B cell (primary cell): ENCODE measurements around the gene UBR1. TPM values are rescaled to one million over a fixed set of nuclear protein-coding genes. Genes with fewer than 3 reads are reported as not detected.
"Not testable (repeated sequence)": the region's sequence is repeated elsewhere in the genome, so short reads cannot be mapped to it uniquely, and the experiment has no call there.

Experiments
- ATAC-seq: fragments of 200-7000 bp; cut with Tn5 transposase; one replicate; pipeline ENCODE4 v1.10.0; 2021; ENCODE audit warnings: low read depth, mild to moderate bottlenecking, moderate number of reproducible peaks, moderate library complexity
- CTCF ChIA-PET: fragments of 350-600 bp; sonication (Branson Sonifier 250); formaldehyde crosslinking; loops from one replicate; lab custom pipeline; 2021; ENCODE audit warnings: antibody characterized with exemption, inconsistent platforms; lab: Charles Lee
- POLR2A ChIA-PET: fragments of 350-600 bp; sonication (Branson Sonifier 250); formaldehyde crosslinking; loops from one replicate; lab custom pipeline; 2021; ENCODE audit warnings: antibody characterized with exemption; lab: Charles Lee
- DNase-seq: peaks from one replicate; pipeline ENCODE4 v3.0.0; 2013
- H2AFZ ChIP-seq: 2 replicates; pipeline ENCODE4 v1.6.1; 2012; ENCODE audit warnings: mild to moderate bottlenecking, low read depth, low read length; ENCODE audit not compliant: insufficient read depth, poor library complexity, severe bottlenecking
- H3K27ac ChIP-seq, 2 donors: 1 replicate in 1 of 2; 2 replicates in 1 of 2; pipeline ENCODE4 v1.5.1; 2012 to 2013; ENCODE audit warnings: low read length in 2 of 2, mild to moderate bottlenecking in 2 of 2, moderate library complexity in 1 of 2
- H3K27me3 ChIP-seq, 4 experiments: fragments of 200-600 bp in 1 of 4; sonication (generic) in 1 of 4; replicated peaks in 1 of 4; 1 replicate in 2 of 4; 2 replicates in 2 of 4; pipeline versions ENCODE4 v1.6.1 to v1.7.0; 2013 to 2016; ENCODE audit warnings: low read length in 3 of 4, mild to moderate bottlenecking in 2 of 4, mixed read lengths in 1 of 4, moderate library complexity in 1 of 4; ENCODE audit not compliant: insufficient read depth in 4 of 4, control insufficient read depth in 3 of 4; ENCODE audit errors: control extremely low read depth in 1 of 4
- H3K36me3 ChIP-seq, 2 experiments: replicated peaks in 1 of 2; 1 replicate in 1 of 2; 2 replicates in 1 of 2; pipeline versions ENCODE4 v1.6.1 to v1.7.1; 2013; ENCODE audit warnings: low read length in 1 of 2; ENCODE audit not compliant: insufficient read depth in 2 of 2, control insufficient read depth in 1 of 2; ENCODE audit errors: control extremely low read depth in 1 of 2, extremely low read depth in 1 of 2
- H3K4me1 ChIP-seq, 2 donors: fragments of 200-600 bp in 1 of 2; sonication (generic) in 1 of 2; 1 replicate in 1 of 2; 2 replicates in 1 of 2; pipeline versions ENCODE4 v1.5.1 to v1.6.1; 2013 to 2017; ENCODE audit warnings: low read length in 2 of 2; ENCODE audit not compliant: control insufficient read depth in 2 of 2, insufficient read depth in 2 of 2
- H3K4me2 ChIP-seq: replicated peaks from 2 replicates; pipeline ENCODE3; 2012; ENCODE audit warnings: mild to moderate bottlenecking, low read depth, low read length; ENCODE audit not compliant: poor library complexity, severe bottlenecking
- H3K4me3 ChIP-seq, 5 experiments: fragments of 200-600 bp in 1 of 5; sonication (generic) in 1 of 5; 1 replicate in 3 of 5; 2 replicates in 2 of 5; pipeline versions ENCODE4 v1.5.1 to v1.7.0; 2011 to 2016; ENCODE audit warnings: low read length in 4 of 5, mild to moderate bottlenecking in 4 of 5, low read depth in 2 of 5, control low read depth in 1 of 5, moderate library complexity in 1 of 5; ENCODE audit not compliant: insufficient read depth in 1 of 5; ENCODE audit errors: control extremely low read depth in 1 of 5, extremely low read depth in 1 of 5
- H3K79me2 ChIP-seq: fragments of 200-600 bp; sonication (generic); one replicate; pipeline ENCODE4 v1.6.0; 2016; ENCODE audit warnings: low read length; ENCODE audit not compliant: control insufficient read depth, insufficient read depth
- H3K9ac ChIP-seq: fragments of 200-600 bp; sonication (generic); 2 replicates; pipeline ENCODE4 v1.6.1; 2017; ENCODE audit warnings: mild to moderate bottlenecking, low read length, moderate library complexity
- H3K9me3 ChIP-seq, 3 donors: one replicate each; pipeline versions ENCODE4 v1.6.1 to v1.7.1; 2013; ENCODE audit warnings: low read length in 2 of 3; ENCODE audit not compliant: control insufficient read depth in 2 of 3, insufficient read depth in 1 of 3; ENCODE audit errors: control extremely low read depth in 1 of 3
- H4K20me1 ChIP-seq: 2 replicates; pipeline ENCODE4 v1.6.0; 2012; ENCODE audit warnings: mild to moderate bottlenecking, low read length; ENCODE audit not compliant: insufficient read depth, control insufficient read depth, poor library complexity, severe bottlenecking
- H3K27ac Mint-ChIP-seq: one replicate; pipeline ENCODE4 v1.8.0; 2021; ENCODE audit warnings: mixed read lengths
- H3K27me3 Mint-ChIP-seq: one replicate; pipeline ENCODE4 v1.8.0; 2021; ENCODE audit warnings: mixed read lengths
- H3K4me1 Mint-ChIP-seq: one replicate; pipeline ENCODE4 v1.8.0; 2021; ENCODE audit warnings: mixed read lengths
- H3K4me3 Mint-ChIP-seq: one replicate; pipeline ENCODE4 v1.8.0; 2021; ENCODE audit warnings: mixed read lengths
- H3K9me3 Mint-ChIP-seq: one replicate; pipeline ENCODE4 v1.8.0; 2022; ENCODE audit warnings: mixed read lengths; ENCODE audit not compliant: insufficient read depth
- EZH2 ChIP-seq: IDR thresholded peaks from 2 replicates; pipeline ENCODE4 v1.6.1; 2012; ENCODE audit warnings: borderline replicate concordance, low read depth, mild to moderate bottlenecking, moderate library complexity, low read length; ENCODE audit not compliant: insufficient read depth, poor library complexity, severe bottlenecking
- WGBS: methylation state at CpG from one replicate; pipeline ENCODE4 v1.1.5; 2013; ENCODE audit warnings: missing lambda C conversion rate; ENCODE audit not compliant: insufficient coverage; 5-methylcytosine and 5-hydroxymethylcytosine counted together
- intact Hi-C: fragments of 100-400 bp; cut with micrococcal nuclease; formaldehyde crosslinking; loops from one replicate; pipeline ENCODE4 v1.10.0; 2022
- polyA plus RNA-seq: library from polyadenylated mRNA; depleted of rRNA; stranded (reverse); fragments of >200 nt; gene quantifications from 2 replicates; pipeline ENCODE4 v1.2.3, GENCODE V29; 2012
- total RNA-seq, 2 donors: library from RNA; stranded (reverse); fragments of 120-200 nt in 1 of 2; gene quantifications; 1 replicate in 1 of 2; 2 replicates in 1 of 2; pipeline versions ENCODE4 v1.2.3 to v1.2.4, GENCODE V29; 2013 to 2022
- TF ChIP-seq, protein P1 (sequence below): fragments of 200-600 bp; IDR thresholded peaks from one replicate; pipeline ENCODE4 v1.8.0; 2022; ENCODE audit warnings: antibody characterized with exemption, mild to moderate bottlenecking

The UBR1 gene
- total and polyA plus RNA-seq, 2 donors (not counting 1 experiment from before 2014, with no cell fraction given) = 9.7 to 66.7 TPM

GRCh38 chr15:43042885-43043284 is 63.0 kb downstream of the UBR1 start:
- H3K36me3 ChIP-seq = peaks cover 5 to 51% of the 10 kb centered on the region in 2 experiments
- DNase-seq (no peak), ATAC-seq (no peak)
- no peak overlapping the region for H3K9ac ChIP-seq
- H3K4me1 ChIP-seq = no peaks in the 10 kb centered on the region
- H3K27me3 Mint-ChIP-seq = no peaks in the 10 kb centered on the region
- H2AFZ ChIP-seq = no peak overlapping the region
- H3K79me2 ChIP-seq = no peaks in the 10 kb centered on the region
- H3K27ac ChIP-seq = no peak overlapping the region
- H3K4me1 Mint-ChIP-seq = peaks cover 2% of the 10 kb centered on the region
- ChIA-PET CTCF (no interaction called here), POLR2A (interaction anchor here (0.5 kb wide), 1 partner anchor 14 kb away, joined by 3 read pairs; no protein-coding TSS in a partner anchor)
- no peak overlapping the region for H3K4me3 ChIP-seq
- TF ChIP-seq EZH2 = no peak
- TF ChIP-seq, protein P1, sequence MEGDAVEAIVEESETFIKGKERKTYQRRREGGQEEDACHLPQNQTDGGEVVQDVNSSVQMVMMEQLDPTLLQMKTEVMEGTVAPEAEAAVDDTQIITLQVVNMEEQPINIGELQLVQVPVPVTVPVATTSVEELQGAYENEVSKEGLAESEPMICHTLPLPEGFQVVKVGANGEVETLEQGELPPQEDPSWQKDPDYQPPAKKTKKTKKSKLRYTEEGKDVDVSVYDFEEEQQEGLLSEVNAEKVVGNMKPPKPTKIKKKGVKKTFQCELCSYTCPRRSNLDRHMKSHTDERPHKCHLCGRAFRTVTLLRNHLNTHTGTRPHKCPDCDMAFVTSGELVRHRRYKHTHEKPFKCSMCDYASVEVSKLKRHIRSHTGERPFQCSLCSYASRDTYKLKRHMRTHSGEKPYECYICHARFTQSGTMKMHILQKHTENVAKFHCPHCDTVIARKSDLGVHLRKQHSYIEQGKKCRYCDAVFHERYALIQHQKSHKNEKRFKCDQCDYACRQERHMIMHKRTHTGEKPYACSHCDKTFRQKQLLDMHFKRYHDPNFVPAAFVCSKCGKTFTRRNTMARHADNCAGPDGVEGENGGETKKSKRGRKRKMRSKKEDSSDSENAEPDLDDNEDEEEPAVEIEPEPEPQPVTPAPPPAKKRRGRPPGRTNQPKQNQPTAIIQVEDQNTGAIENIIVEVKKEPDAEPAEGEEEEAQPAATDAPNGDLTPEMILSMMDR = no peak
- peaks cover 0 to 3% (median 0%) of the 10 kb centered on the region in 3 donors for H3K9me3 ChIP-seq
- no peak overlapping the region for H3K4me2 ChIP-seq
- no peaks in the 10 kb centered on the region for H4K20me1 ChIP-seq
- H3K27ac Mint-ChIP-seq = no peak overlapping the region
- WGBS = no CpG with 5 or more reads among the region's 1 CpG
- H3K9me3 Mint-ChIP-seq = no peaks in the 10 kb centered on the region
- intact Hi-C loops = no loop called here
- H3K27me3 ChIP-seq = no peaks in the 10 kb centered on the region
- H3K4me3 Mint-ChIP-seq = no peak overlapping the region

DNA sequence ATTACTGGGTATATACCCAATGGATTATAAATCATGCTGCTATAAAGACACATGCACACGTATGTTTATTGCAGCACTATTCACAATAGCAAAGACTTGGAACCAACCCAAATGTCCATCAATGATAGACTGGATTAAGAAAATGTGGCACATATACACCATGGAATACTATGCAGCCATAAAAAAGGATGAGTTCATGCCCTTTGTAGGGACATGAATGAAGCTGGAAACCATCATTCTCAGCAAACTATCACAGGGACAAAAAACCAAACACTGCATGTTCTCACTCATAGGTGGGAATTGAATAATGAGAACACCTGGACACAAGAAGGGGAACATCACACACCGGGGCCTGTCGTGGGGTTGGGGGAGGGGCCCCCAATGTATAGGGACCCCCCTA is 64.8 kb downstream of the UBR1 start:
- H3K27ac ChIP-seq, H3K27ac Mint-ChIP-seq: not testable (repeated sequence)
- WGBS = no CpG with 5 or more reads among the region's 3 CpGs

GRCh38 chr15:43035240-43035639 is 70.6 kb downstream of the UBR1 start:
- H3K4me3 Mint-ChIP-seq, H3K4me1 Mint-ChIP-seq, H3K9me3 Mint-ChIP-seq: not testable (repeated sequence)

More for the DNA sequence above, 64.8 kb downstream of the UBR1 start:
- H3K4me2 ChIP-seq, H3K4me3 ChIP-seq, ATAC-seq, H3K27me3 Mint-ChIP-seq, DNase-seq, H3K4me1 Mint-ChIP-seq, H3K9me3 Mint-ChIP-seq, H3K4me1 ChIP-seq, H3K79me2 ChIP-seq, H3K9ac ChIP-seq, H2AFZ ChIP-seq, POLR2A ChIA-PET, H3K4me3 Mint-ChIP-seq, CTCF ChIA-PET, H4K20me1 ChIP-seq, intact Hi-C loops, H3K9me3 ChIP-seq, H3K27me3 ChIP-seq: not testable (repeated sequence)
- H3K36me3 ChIP-seq = peaks cover 15 to 57% of the 10 kb centered on the region in 2 experiments

More at GRCh38 chr15:43035240-43035639, 70.6 kb downstream of the UBR1 start:
- H3K27me3 Mint-ChIP-seq, POLR2A ChIA-PET, intact Hi-C loops, H4K20me1 ChIP-seq, H3K79me2 ChIP-seq, DNase-seq, H3K4me1 ChIP-seq, H3K27me3 ChIP-seq, CTCF ChIA-PET, ATAC-seq, H3K9ac ChIP-seq, H3K4me3 ChIP-seq, H3K4me2 ChIP-seq, H3K9me3 ChIP-seq, H2AFZ ChIP-seq, H3K27ac ChIP-seq, H3K27ac Mint-ChIP-seq: not testable (repeated sequence)
- WGBS = no CpG with 5 or more reads among the region's 1 CpG
- peaks cover 12 to 58% of the 10 kb centered on the region in 2 experiments for H3K36me3 ChIP-seq
